Heart left ventricle (tissue), 16 donors: ENCODE data around the gene FARP1. TPM values are rescaled to one million over a fixed set of nuclear protein-coding genes. Genes with fewer than 3 reads are reported as not detected.
A peak's percentile ranks its signal among the peaks of the same experiment; 100 is the strongest.
"Not testable (repeated sequence)": the region's sequence is repeated elsewhere in the genome, so short reads cannot be mapped to it uniquely, and the experiment has no call there.

Source experiments
- ATAC-seq, 4 donors: fragments of 200-7000 bp; cut with Tn5 transposase; one replicate each; pipeline ENCODE4 v1.9.1; 2020 to 2022; ENCODE audit warnings: moderate library complexity in 4 of 4, mild to moderate bottlenecking in 3 of 4, moderate number of reproducible peaks in 1 of 4
- DNase-seq, 5 donors: peaks; one replicate each; pipeline ENCODE4 v3.0.0-alpha.2; 2020
- H3K27ac ChIP-seq, 12 donors: fragments of 200-600 bp; sonication (generic) in 4 of 12; one replicate each; pipeline versions ENCODE4 v1.5.0 to v1.8.0; 2016 to 2022; ENCODE audit warnings: mild to moderate bottlenecking in 2 of 12
- H3K27me3 ChIP-seq, 9 donors: fragments of 200-600 bp; sonication (generic) in 2 of 9; one replicate each; pipeline versions ENCODE4 v1.5.1 to v1.8.0; 2016 to 2022; ENCODE audit warnings: mild to moderate bottlenecking in 3 of 9
- H3K36me3 ChIP-seq, 9 donors: fragments of 200-600 bp; sonication (generic) in 2 of 9; one replicate each; pipeline versions ENCODE4 v1.5.0 to v1.8.0; 2018 to 2022; ENCODE audit warnings: mild to moderate bottlenecking in 2 of 9
- H3K4me1 ChIP-seq, 12 donors: fragments of 200-600 bp; sonication (generic) in 4 of 12; one replicate each; pipeline versions ENCODE4 v1.5.0 to v1.8.0; 2016 to 2022; ENCODE audit warnings: mild to moderate bottlenecking in 3 of 12
- H3K4me3 ChIP-seq, 12 donors: fragments of 200-600 bp; sonication (generic) in 4 of 12; one replicate each; pipeline versions ENCODE4 v1.5.0 to v1.8.0; 2017 to 2022; ENCODE audit warnings: mild to moderate bottlenecking in 9 of 12, moderate library complexity in 4 of 12
- H3K9me3 ChIP-seq, 12 donors: fragments of 200-600 bp; sonication (generic) in 4 of 12; one replicate each; pipeline versions ENCODE4 v1.5.0 to v1.8.0; 2016 to 2022; ENCODE audit warnings: mild to moderate bottlenecking in 1 of 12
- POLR2A ChIP-seq, 2 donors: fragments of 450-650 bp; IDR thresholded peaks; one replicate each; pipeline ENCODE4 v1.6.1; 2017; ENCODE audit warnings: antibody characterized with exemption in 2 of 2, mild to moderate bottlenecking in 2 of 2, moderate library complexity in 2 of 2
- WGBS, 4 donors: extraction: QIAGEN DNeasy Blood & Tissue Kit in 2 of 4; methylation state at CpG; one replicate each; pipeline versions ENCODE4 v1.1.5 to v1.1.7; 2013 to 2018; 5-methylcytosine and 5-hydroxymethylcytosine counted together
- intact Hi-C, 10 donors: fragments of 100-400 bp; cut with DNase I; formaldehyde crosslinking; loops; one replicate each; pipeline versions ENCODE4 v1.11.1 to v1.14.2; 2022
- polyA plus RNA-seq, 2 donors: library from polyadenylated mRNA; stranded (reverse); fragments of 200-250 nt; gene quantifications; one replicate each; pipeline ENCODE4 v1.2.3, GENCODE V29; 2013
- total RNA-seq, 9 donors: library from RNA; depleted of rRNA in 2 of 9; stranded (reverse); fragments of >200 nt in 2 of 9; fragmentation: NEBNext Ultra II Directional in 3 of 9; extraction: Animal tissue kit (Norgen Biotek cat#: 25700) in 3 of 9; gene quantifications; one replicate each; pipeline versions ENCODE4 v1.1.0 to v1.2.4, GENCODE V29; 2016 to 2023
- TF ChIP-seq, protein P1 (sequence below), 12 donors: fragments of 200-600 bp; sonication (generic) in 4 of 12; IDR thresholded peaks; one replicate each; pipeline versions ENCODE4 v1.5.0 to v1.8.0; 2018 to 2022; ENCODE audit warnings: antibody characterized with exemption in 12 of 12, mild to moderate bottlenecking in 5 of 12
- donor health status: ischemic (EF 13 %, LVEDD 7.1; RV severe dilation, severe dysfunction).
- donor health status: healthy with polysubstance abuse.
- donor health status: DM: no; HTN: yes; CAD: no.
- donor health status: DM: no; HTN: no; CAD: no.
- donor health status: ischemic (EF 25% LVEDD 6.9; RV normal size, moderate dysfunction).
- donor health status: ischemic (EF 25% LVEDD 5.7; RV mildly dilated, moderate dysfunction).
- donor health status: healthy.
- donor health status: DM: yes; HTN: yes; CAD: no.
- donor health status: ischemic (EF 35%, LVEDD 5.7; RV mildly dilated, moderate dysfunction).
- donor health status: nonischemic (EF 11% LVEDD 7.7; RV severe dilation, severe dysfunction).
- donor health status: DM: yes; HTN: yes; CAD: no.
- donor health status: PGD.
- donor health status: ischemic (EF 29% LVEDD 5.4; RV normal size, mild dysfunction).
- donor health status: nonischemic (EF 23%, LVEDD 6.1; RV moderate dilation, normal function).

FARP1 gene
- total and polyA plus RNA-seq, 11 donors, result 7.7 to 51.8 (median 22.3) TPM

DNA sequence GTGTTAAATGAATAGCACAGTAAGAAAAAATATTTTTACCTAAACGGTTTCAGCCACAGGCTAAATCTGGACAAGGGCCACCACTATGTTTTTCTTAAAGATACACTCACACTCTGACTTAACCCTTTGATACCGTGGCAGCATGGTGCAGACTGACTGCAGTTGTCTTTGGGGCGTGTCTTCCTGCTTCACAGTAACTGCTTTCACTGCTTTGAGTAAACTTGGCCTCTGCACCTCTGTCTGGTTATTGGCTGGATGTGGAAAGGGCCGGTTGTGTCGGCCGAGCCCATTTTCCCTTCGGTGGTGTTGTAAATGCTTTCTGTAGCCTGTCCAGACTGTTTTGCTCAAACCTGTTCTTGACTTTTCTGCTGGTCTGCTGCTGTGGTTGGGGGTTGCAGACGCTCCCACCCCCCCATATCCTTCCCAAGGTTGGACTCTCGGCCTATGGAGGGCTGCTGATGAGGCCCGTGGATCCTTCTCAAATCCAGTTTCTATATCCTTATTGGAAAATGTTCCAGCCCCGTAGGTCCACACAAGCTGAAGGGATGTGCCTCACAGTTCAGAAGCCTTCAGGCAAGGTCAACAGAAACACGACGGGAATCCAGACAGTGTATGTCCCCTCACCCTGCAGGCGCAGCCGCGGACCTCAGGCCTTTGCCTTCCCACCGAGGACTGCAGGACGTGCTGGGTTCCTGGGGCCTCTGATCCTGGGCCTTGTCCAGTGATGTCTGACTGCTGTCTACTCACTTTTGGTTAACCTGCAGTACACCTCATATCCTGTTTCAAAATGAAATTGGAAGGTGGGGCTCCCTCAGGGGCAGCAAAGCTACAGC lies 124.4 kb downstream of the FARP1 start:
- intact Hi-C loops, result no loop called here
- no peaks in the 10 kb centered on the region for H3K9me3 ChIP-seq
- ATAC-seq (peak in 3 of 4 donors; percentile 65 to 76 (median 66)), DNase-seq (peak in 1 of 5 donors; percentile 15)
- H3K4me3 ChIP-seq, result peak overlapping the region in 1 of 12 donors; percentile 28
- no peaks in the 10 kb centered on the region for H3K36me3 ChIP-seq
- WGBS, 4 donors, result 62 to 75% (median 66%) methylated on average over 18 of the region's 18 CpGs
- TF ChIP-seq, protein P1, sequence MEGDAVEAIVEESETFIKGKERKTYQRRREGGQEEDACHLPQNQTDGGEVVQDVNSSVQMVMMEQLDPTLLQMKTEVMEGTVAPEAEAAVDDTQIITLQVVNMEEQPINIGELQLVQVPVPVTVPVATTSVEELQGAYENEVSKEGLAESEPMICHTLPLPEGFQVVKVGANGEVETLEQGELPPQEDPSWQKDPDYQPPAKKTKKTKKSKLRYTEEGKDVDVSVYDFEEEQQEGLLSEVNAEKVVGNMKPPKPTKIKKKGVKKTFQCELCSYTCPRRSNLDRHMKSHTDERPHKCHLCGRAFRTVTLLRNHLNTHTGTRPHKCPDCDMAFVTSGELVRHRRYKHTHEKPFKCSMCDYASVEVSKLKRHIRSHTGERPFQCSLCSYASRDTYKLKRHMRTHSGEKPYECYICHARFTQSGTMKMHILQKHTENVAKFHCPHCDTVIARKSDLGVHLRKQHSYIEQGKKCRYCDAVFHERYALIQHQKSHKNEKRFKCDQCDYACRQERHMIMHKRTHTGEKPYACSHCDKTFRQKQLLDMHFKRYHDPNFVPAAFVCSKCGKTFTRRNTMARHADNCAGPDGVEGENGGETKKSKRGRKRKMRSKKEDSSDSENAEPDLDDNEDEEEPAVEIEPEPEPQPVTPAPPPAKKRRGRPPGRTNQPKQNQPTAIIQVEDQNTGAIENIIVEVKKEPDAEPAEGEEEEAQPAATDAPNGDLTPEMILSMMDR (IDR thresholded peaks at IDR 0.05), result no peak
- no peak for TF ChIP-seq POLR2A (IDR thresholded peaks at IDR 0.05)
- peaks cover 0 to 15% (median 0%) of the 10 kb centered on the region in 12 donors for H3K4me1 ChIP-seq
- H3K27ac ChIP-seq, result peak overlapping the region in 1 of 12 donors; percentile 37
- H3K27me3 ChIP-seq, result no peaks in the 10 kb centered on the region

DNA sequence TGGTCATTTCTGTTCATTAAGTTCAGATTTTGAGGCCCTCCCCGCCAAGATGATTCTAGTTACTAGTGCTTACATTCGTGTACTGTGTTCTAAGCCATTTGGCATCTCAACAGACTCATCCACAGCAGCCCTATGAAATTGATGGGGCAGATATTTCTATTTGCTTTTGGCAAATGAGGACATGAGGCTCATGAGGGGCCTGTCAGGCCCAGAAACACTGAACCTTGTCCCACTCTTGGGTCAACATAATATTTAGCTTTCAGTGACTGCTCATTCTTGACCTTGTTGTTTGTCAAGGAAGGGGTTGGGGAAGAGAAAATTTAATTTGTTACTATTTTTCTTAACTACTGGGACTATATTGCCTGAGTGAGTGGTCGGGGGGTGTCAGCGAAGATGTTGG lies 126.5 kb downstream of the FARP1 start:
- H3K9me3 ChIP-seq, result no peaks in the 10 kb centered on the region
- H3K36me3 ChIP-seq, result no peaks in the 10 kb centered on the region
- peaks cover 0 to 19% (median 2%) of the 10 kb centered on the region in 12 donors for H3K4me1 ChIP-seq
- H3K27me3 ChIP-seq, result no peaks in the 10 kb centered on the region
- intact Hi-C loops, result no loop called here
- 95 to 99% (median 97%) methylated on average over 4 of the region's 4 CpGs for WGBS, 4 donors
- DNase-seq (no peak), ATAC-seq (no peak)
- no peak overlapping the region for H3K27ac ChIP-seq
- TF ChIP-seq, protein P1 (IDR thresholded peaks at IDR 0.05), result no peak
- H3K4me3 ChIP-seq, result no peak overlapping the region

DNA sequence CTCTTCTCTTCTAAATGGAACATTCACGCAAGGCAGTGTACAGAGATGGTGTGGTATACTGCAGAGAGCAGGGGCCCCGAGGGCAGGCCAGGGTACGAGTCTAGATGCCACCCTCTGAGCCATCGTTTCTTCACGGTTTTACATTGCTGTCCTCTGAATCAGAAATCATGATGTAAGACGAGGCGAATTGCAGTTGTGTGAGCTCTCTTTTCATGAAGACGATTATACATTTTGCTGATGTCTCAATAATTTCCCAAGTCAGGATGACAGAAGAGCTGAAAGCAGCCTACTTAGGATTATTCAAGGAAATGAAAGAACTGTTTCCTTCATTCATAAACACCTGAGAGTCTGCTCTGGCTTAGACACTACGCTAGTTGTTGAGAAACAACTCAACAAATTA lies 127.9 kb downstream of the FARP1 start:
- Histone ChIP-seq H3K4me1 (peaks cover 0 to 26% (median 3%) of the 10 kb centered on the region in 12 donors), H3K4me3 (no peak overlapping the region), H3K36me3 (no peaks in the 10 kb centered on the region), H3K9me3 (no peaks in the 10 kb centered on the region), H3K27ac (no peak overlapping the region), H3K27me3 (no peaks in the 10 kb centered on the region)
- intact Hi-C loops, result no loop called here
- WGBS, 4 donors, result 96 to 98% (median 97%) methylated on average over 9 of the region's 9 CpGs
- DNase-seq (no peak), ATAC-seq (no peak)
- TF ChIP-seq, protein P1 (IDR thresholded peaks at IDR 0.05), result no peak
- no peak for TF ChIP-seq POLR2A (IDR thresholded peaks at IDR 0.05)

DNA sequence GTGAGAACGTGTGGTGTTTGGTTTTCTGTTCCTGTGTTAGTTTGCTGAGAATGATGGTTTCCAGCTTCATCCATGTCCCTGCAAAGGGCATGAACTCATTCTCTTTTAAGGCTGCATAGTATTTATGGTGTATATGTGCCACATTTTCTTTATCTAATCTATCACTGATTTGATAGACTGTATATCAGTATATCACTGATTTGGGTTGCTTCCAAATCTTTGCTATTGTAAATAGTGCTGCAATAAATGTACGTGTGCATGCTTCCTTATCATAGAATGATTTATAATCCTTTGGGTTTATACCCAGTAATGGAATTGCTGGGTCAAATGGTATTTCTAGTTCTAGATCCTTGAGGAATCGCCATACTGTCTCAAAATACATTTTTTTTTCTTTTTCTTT lies 128.8 kb downstream of the FARP1 start:
- ATAC-seq, DNase-seq, H3K4me3 ChIP-seq, intact Hi-C loops, H3K36me3 ChIP-seq, H3K27me3 ChIP-seq, H3K27ac ChIP-seq, H3K9me3 ChIP-seq: not testable (repeated sequence)
- peaks cover 0 to 23% (median 4%) of the 10 kb centered on the region in 12 donors for H3K4me1 ChIP-seq
- 89 to 94% (median 92%) methylated on average over 3 of the region's 3 CpGs for WGBS, 4 donors
